HG03342 (cell line): ENCODE results near the gene CLECL1.
"Not testable (repeated sequence)": the region's sequence is repeated elsewhere in the genome, so short reads cannot be mapped to it uniquely, and the experiment has no call there.

Experiments
- ATAC-seq: cut with Tn5 transposase; IDR thresholded peaks from one replicate; pipeline ENCODE4 v1.9.1; 2021; ENCODE audit warnings: mild to moderate bottlenecking, moderate library complexity; ENCODE audit not compliant: unreplicated experiment

CLECL1 gene

DNA sequence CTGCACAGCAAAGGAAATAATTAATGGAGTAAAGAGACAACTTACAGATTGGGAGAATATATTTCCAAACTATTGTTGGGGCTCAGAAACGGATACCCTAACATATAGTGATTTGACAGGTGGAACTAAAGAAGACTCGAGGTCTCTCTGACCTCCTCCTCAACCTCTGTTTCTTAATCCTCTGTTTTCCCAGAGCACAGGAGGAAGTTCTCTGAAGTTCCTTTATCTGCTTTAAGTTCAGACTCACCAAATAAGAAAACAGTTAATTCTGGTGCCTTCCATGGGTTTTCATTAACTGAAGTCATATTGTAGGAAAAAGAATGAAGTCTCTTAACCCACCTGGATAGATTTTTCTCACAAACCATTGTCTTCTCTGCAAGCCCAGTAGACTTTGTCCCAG, 34.2 kb downstream of the CLECL1 start:
- ATAC-seq = no peak

GRCh38 chr12:9697619-9698018, 35.3 kb downstream of the CLECL1 start:
- no peak for ATAC-seq

- ATAC-seq = not testable (repeated sequence)
Measured at GRCh38 chr12:9695661-9696060, 37.2 kb downstream of the CLECL1 start.

GRCh38 chr12:9695150-9695549, 37.7 kb downstream of the CLECL1 start:
- ATAC-seq = not testable (repeated sequence)

- ATAC-seq = no peak
Measured at GRCh38 chr12:9694241-9694640, 38.7 kb downstream of the CLECL1 start.

GRCh38 chr12:9692909-9693308, 40.0 kb downstream of the CLECL1 start:
- no peak for ATAC-seq

GRCh38 chr12:9687228-9687627, 45.7 kb downstream of the CLECL1 start:
- no peak for ATAC-seq

GRCh38 chr12:9685915-9686314, 47.0 kb downstream of the CLECL1 start:
- no peak for ATAC-seq

- not testable (repeated sequence) for ATAC-seq
Measured at GRCh38 chr12:9685366-9685765, 47.5 kb downstream of the CLECL1 start.

GRCh38 chr12:9682949-9683348, 49.9 kb downstream of the CLECL1 start:
- not testable (repeated sequence) for ATAC-seq

DNA sequence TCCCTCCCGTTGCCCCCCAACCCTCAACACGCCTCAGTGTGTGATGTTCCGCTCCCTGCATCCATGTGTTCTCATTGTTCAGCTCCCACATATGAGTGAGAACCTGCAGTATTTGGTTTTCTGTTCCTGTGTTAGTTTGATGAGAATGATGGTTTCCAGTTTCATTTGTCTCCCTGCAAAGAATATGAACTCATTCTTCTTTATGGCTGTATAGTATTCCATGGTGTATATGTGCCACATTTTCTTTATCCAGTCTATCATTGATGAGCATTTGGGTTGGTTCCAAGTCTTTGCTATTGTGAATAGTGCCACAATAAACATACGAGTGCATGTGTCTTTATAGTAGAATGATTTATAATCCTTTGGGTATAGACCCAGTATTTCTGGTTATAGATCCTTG, 50.4 kb downstream of the CLECL1 start:
- not testable (repeated sequence) for ATAC-seq

DNA sequence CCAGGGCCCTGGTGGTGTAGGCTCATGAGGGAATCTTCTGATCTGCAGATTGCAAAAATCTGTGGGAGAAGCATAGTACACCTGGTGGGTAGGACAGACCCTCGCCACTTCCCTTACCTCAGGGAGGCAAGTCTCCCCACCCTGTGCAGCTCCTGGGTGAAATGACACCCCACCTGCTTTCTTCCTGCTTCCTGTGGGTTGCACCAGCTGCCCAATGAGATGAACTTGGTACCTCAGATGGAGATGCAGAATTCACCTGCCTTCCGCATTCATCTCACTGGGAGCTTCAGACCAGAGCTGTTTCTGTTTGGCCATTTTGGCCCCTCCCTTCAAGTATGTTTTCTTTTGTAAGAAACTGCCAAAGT, 58.7 kb downstream of the CLECL1 start:
- ATAC-seq = peak; percentile 29

DNA sequence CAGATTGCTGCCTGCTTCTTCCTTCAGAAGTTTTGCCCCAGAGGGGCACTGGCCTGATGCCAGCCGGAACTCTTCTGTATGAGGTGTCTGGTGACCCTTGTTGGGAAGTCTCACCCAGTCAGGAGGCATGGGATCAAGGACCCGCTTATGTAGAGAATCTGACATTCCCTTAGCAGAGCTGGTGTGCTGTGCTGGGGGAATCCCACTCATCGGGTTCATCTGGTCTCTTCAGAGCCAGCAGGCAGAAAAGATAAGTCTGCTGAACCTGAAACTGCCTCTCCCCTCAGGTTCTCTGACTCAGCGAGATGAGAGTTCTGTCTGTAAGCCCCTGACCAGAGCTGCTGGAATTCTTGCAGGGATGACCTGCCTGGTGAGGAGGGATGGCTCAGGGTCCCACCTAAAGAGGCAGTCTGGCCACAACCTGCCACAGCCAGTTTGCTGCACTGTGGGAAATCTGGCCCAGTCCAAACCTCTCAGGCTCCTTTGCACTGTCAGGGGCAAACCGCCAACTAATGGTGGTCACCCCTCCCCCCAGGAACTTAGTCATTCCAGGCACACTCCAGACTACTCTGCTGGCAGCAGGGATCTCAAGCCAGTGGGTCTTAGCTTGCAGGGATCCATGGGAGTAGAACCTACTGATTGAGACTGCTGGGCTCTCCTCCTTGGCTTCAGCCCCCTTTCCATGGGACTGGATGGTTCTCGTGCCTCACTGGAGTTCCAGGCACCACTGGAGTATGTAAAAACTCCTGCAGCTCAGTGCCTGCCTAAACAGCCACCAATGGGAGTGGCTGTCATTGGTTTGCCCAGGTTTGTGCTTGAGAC, 59.3 kb downstream of the CLECL1 start:
- ATAC-seq = peak; percentile 36
